Transverse colon (tissue), 4 donors: ENCODE data around the gene N4BP2L2. TPM values are rescaled to one million over a fixed set of nuclear protein-coding genes. Genes with fewer than 3 reads are reported as not detected.

Experiments used
- DNase-seq: peaks from one replicate; pipeline ENCODE4 v3.0.0-alpha.2; 2019
- H3K27ac ChIP-seq, 4 donors: fragments of 200-600 bp; sonication (generic); 2 replicates each; pipeline ENCODE4 v1.5.1; 2016 to 2018; ENCODE audit warnings: inconsistent platforms in 4 of 4
- H3K27me3 ChIP-seq: fragments of 200-600 bp; sonication (generic); 2 replicates; pipeline ENCODE4 v1.5.1; 2017; ENCODE audit warnings: inconsistent platforms
- H3K36me3 ChIP-seq, 4 donors: fragments of 200-600 bp; sonication (generic); 2 replicates each; pipeline ENCODE4 v1.5.1; 2017 to 2019; ENCODE audit warnings: inconsistent platforms in 4 of 4
- H3K4me1 ChIP-seq, 4 donors: fragments of 200-600 bp; sonication (generic); 2 replicates each; pipeline ENCODE4 v1.5.1; 2017 to 2020; ENCODE audit warnings: inconsistent platforms in 4 of 4
- H3K4me3 ChIP-seq, 4 donors: fragments of 200-600 bp; sonication (generic); 1 replicate in 1 of 4; 2 replicates in 3 of 4; pipeline versions ENCODE4 v1.5.1 to v1.6.1; 2017 to 2019; ENCODE audit warnings: inconsistent platforms in 4 of 4
- H3K9me3 ChIP-seq, 2 donors: fragments of 200-600 bp; sonication (generic); 2 replicates each; pipeline ENCODE4 v1.5.1; 2017 to 2019; ENCODE audit warnings: inconsistent platforms in 2 of 2
- EP300 ChIP-seq: sonication (generic); formaldehyde crosslinking; IDR thresholded peaks from one replicate; pipeline ENCODE4 v1.6.1; 2017; ENCODE audit warnings: antibody characterized with exemption, low read depth
- POLR2A ChIP-seq: fragments of 450-650 bp; IDR thresholded peaks from one replicate; pipeline ENCODE4 v1.6.1; 2016; ENCODE audit warnings: antibody characterized with exemption, mild to moderate bottlenecking, moderate library complexity
- POLR2AphosphoS5 ChIP-seq, 3 donors: sonication (generic); formaldehyde crosslinking; IDR thresholded peaks; one replicate each; pipeline ENCODE4 v1.6.1; 2016; ENCODE audit warnings: antibody characterized with exemption in 3 of 3
- WGBS, 2 donors: methylation state at CpG; one replicate each; pipeline ENCODE4 v1.1.5; 2018; ENCODE audit warnings: low coverage in 1 of 2; 5-methylcytosine and 5-hydroxymethylcytosine counted together
- in situ Hi-C, 4 donors: fragments of 200-750 bp; cut with MboI; loops; one replicate each; pipeline versions ENCODE4 v1.15.0 to v1.15.1; 2017; ENCODE audit warnings: low sequenced_read_pairs in 3 of 4, low pct_ligation_motif_present in 1 of 4, low pct_unique_long_range_greater_than_20kb in 1 of 4
- intact Hi-C: fragments of 100-400 bp; cut with DNase I; formaldehyde crosslinking; loops from one replicate; pipeline ENCODE4 v1.15.1; 2023; ENCODE audit warnings: low total_unique reads
- total RNA-seq, 4 donors: library from RNA; depleted of rRNA; stranded (reverse); fragments of >200 nt; gene quantifications; one replicate each; pipeline ENCODE4 v1.1.0, GENCODE V29; 2016
- TF ChIP-seq, protein P1 (sequence below), 5 experiments: fragments of 200-600 bp in 3 of 5; fragments of 450-650 bp in 2 of 5; sonication (generic) in 3 of 5; IDR thresholded peaks; 1 replicate in 2 of 5; 2 replicates in 3 of 5; pipeline ENCODE4 v1.5.1; 2016 to 2017; ENCODE audit warnings: antibody characterized with exemption in 5 of 5, inconsistent platforms in 3 of 5, mild to moderate bottlenecking in 2 of 5, moderate library complexity in 1 of 5

Gene N4BP2L2
- total RNA-seq, 4 donors from 2014 or later: 64.0 to 231 (median 123) TPM

- in situ Hi-C loops: loop anchor here in 1 of 4 donors (25.0 kb wide), 1 partner anchor 641 kb away; no protein-coding TSS in a partner anchor
Observed at GRCh38 chr13:32553720-32554119, 15.1 kb upstream of the N4BP2L2 start.

DNA sequence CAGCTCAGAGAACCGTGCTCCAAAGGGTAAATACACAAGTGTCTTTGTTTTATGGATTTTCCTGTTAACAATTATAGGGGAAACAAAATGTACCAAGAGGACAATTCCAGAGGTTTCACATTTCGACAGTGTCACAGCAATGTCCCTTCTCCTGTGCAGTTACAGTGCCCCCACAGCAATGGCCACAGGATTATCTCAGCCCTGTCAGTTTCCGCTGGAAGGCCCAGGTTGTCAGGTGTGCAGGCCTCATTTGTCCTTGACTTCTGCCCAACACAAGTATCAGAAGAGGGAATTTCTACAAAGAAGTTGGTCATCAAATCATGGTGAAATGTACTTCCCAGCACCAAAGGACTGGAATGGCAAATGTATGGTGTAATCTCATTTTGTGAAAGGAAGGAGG is 11.2 kb upstream of the N4BP2L2 start:
- H3K9me3 ChIP-seq: no peaks in the 10 kb centered on the region
- intact Hi-C loops (no loop called here), in situ Hi-C loops (loop anchor here in 1 of 4 donors (25.0 kb wide), 1 partner anchor 637 kb away; no protein-coding TSS in a partner anchor)

More at GRCh38 chr13:32553720-32554119, 15.1 kb upstream of the N4BP2L2 start:
- H3K27ac ChIP-seq: no peak overlapping the region
- H3K27me3 ChIP-seq: no peaks in the 10 kb centered on the region
- intact Hi-C loops: no loop called here
- H3K9me3 ChIP-seq: no peaks in the 10 kb centered on the region
- H3K4me1 ChIP-seq: no peaks in the 10 kb centered on the region
- H3K4me3 ChIP-seq: no peak overlapping the region
- WGBS, 2 donors: 77 to 100% methylated on average over 1 of the region's 1 CpG
- DNase-seq: no peak
- no peaks in the 10 kb centered on the region for H3K36me3 ChIP-seq
- TF ChIP-seq POLR2A: no peak
- TF ChIP-seq EP300: no peak
- TF ChIP-seq, protein P1, sequence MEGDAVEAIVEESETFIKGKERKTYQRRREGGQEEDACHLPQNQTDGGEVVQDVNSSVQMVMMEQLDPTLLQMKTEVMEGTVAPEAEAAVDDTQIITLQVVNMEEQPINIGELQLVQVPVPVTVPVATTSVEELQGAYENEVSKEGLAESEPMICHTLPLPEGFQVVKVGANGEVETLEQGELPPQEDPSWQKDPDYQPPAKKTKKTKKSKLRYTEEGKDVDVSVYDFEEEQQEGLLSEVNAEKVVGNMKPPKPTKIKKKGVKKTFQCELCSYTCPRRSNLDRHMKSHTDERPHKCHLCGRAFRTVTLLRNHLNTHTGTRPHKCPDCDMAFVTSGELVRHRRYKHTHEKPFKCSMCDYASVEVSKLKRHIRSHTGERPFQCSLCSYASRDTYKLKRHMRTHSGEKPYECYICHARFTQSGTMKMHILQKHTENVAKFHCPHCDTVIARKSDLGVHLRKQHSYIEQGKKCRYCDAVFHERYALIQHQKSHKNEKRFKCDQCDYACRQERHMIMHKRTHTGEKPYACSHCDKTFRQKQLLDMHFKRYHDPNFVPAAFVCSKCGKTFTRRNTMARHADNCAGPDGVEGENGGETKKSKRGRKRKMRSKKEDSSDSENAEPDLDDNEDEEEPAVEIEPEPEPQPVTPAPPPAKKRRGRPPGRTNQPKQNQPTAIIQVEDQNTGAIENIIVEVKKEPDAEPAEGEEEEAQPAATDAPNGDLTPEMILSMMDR (IDR thresholded peaks at IDR 0.05): no peak
- TF ChIP-seq POLR2AphosphoS5 (IDR thresholded peaks at IDR 0.05): no peak

GRCh38 chr13:32548837-32549236 is 10.2 kb upstream of the N4BP2L2 start:
- Histone ChIP-seq H3K36me3 (no peaks in the 10 kb centered on the region), H3K9me3 (no peaks in the 10 kb centered on the region), H3K27ac (no peak overlapping the region), H3K4me3 (no peak overlapping the region), H3K27me3 (no peaks in the 10 kb centered on the region), H3K4me1 (no peaks in the 10 kb centered on the region)
- intact Hi-C loops (no loop called here), in situ Hi-C loops (no loop called here)
- DNase-seq: no peak
- WGBS, 2 donors: 51 to 53% methylated on average over 2 of the region's 2 CpGs
- no peak for TF ChIP-seq POLR2AphosphoS5 (IDR thresholded peaks at IDR 0.05)
- TF ChIP-seq, protein P1 (IDR thresholded peaks at IDR 0.05): no peak
- no peak for TF ChIP-seq EP300
- TF ChIP-seq POLR2A: no peak

More for the DNA sequence above, 11.2 kb upstream of the N4BP2L2 start:
- Histone ChIP-seq H3K4me1 (no peaks in the 10 kb centered on the region), H3K27me3 (no peaks in the 10 kb centered on the region), H3K36me3 (no peaks in the 10 kb centered on the region), H3K4me3 (no peak overlapping the region), H3K27ac (no peak overlapping the region)
- 84 to 86% methylated on average over 1 to 3 of the region's 3 CpGs for WGBS, 2 donors
- DNase-seq: no peak
- TF ChIP-seq POLR2AphosphoS5 (IDR thresholded peaks at IDR 0.05): no peak
- no peak for TF ChIP-seq EP300
- no peak for TF ChIP-seq POLR2A
- TF ChIP-seq, protein P1 (IDR thresholded peaks at IDR 0.05): no peak

- no peak for TF ChIP-seq EP300
- intact Hi-C loops (no loop called here), in situ Hi-C loops (no loop called here)
- H3K36me3 ChIP-seq: no peaks in the 10 kb centered on the region
- no peaks in the 10 kb centered on the region for H3K4me1 ChIP-seq
- WGBS, 2 donors: 83 to 88% methylated on average over 1 to 2 of the region's 2 CpGs
- H3K9me3 ChIP-seq: no peaks in the 10 kb centered on the region
- no peak for DNase-seq
- no peak overlapping the region for H3K27ac ChIP-seq
- H3K27me3 ChIP-seq: no peaks in the 10 kb centered on the region
- no peak overlapping the region for H3K4me3 ChIP-seq
Observed at GRCh38 chr13:32545083-32545482, 6.5 kb upstream of the N4BP2L2 start.

DNA sequence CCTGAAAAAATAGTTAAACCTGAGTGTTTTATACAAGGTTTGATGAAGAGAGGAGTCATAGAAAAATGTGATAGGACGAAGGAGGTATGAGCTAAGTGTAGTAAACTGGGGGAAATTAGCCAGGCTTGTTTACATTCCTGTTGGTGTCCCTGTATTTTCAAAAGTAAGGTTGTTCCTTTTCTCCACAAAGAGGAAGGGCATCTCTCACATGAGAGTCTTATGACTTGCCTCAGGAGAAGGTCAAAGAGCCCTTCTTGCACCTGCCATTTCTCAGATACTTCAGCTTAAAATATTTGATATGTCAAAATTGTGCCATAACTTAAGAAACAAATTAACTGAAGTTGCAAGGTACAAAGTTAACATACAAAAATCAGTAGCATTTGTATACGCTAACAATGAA is 3.6 kb upstream of the N4BP2L2 start:
- intact Hi-C loops: no loop called here
- 81 to 92% methylated on average over 2 of the region's 2 CpGs for WGBS, 2 donors
- Histone ChIP-seq H3K4me1 (peaks cover 0 to 9% (median 5%) of the 10 kb centered on the region in 4 donors), H3K4me3 (no peak overlapping the region), H3K27me3 (no peaks in the 10 kb centered on the region), H3K27ac (no peak overlapping the region), H3K9me3 (no peaks in the 10 kb centered on the region), H3K36me3 (no peaks in the 10 kb centered on the region)
- no peak for TF ChIP-seq POLR2A
- TF ChIP-seq POLR2AphosphoS5 (IDR thresholded peaks at IDR 0.05): no peak
- no peak for TF ChIP-seq EP300
- TF ChIP-seq, protein P1 (IDR thresholded peaks at IDR 0.05): no peak
- DNase-seq: no peak
- in situ Hi-C loops: no loop called here
